MM.1S (cell line): Measurements from ENCODE around the gene IPP.
A peak's percentile ranks its signal among the peaks of the same experiment; 100 is the strongest.

Source experiments
- DNase-seq: peaks from one replicate; pipeline ENCODE4 v3.0.0-alpha.2; 2015
- H2AFZ ChIP-seq: fragments of 300-600 bp; sonication (generic); 2 replicates; pipeline ENCODE4 v1.6.0; 2016; ENCODE audit warnings: antibody characterized with exemption, low read length
- H3F3A ChIP-seq: fragments of 300-600 bp; sonication (generic); 2 replicates; pipeline ENCODE4 v1.6.1; 2016; ENCODE audit warnings: mild to moderate bottlenecking, antibody characterized with exemption, low read length, moderate library complexity, mixed read lengths; ENCODE audit not compliant: insufficient read depth
- H3K27ac ChIP-seq: fragments of 300-600 bp; sonication (generic); 2 replicates; pipeline ENCODE4 v1.5.1; 2016; ENCODE audit warnings: mild to moderate bottlenecking, low read length
- H3K27me3 ChIP-seq: fragments of 300-600 bp; sonication (generic); replicated peaks from 2 replicates; pipeline ENCODE4 v1.6.0; 2016; ENCODE audit warnings: low read length; ENCODE audit not compliant: insufficient read depth
- H3K36me3 ChIP-seq: fragments of 300-600 bp; sonication (generic); replicated peaks from 2 replicates; pipeline ENCODE4 v1.6.1; 2016; ENCODE audit warnings: mild to moderate bottlenecking, low read length, mixed read lengths; ENCODE audit not compliant: insufficient read depth
- H3K4me1 ChIP-seq: fragments of 300-600 bp; sonication (generic); 2 replicates; pipeline ENCODE4 v1.6.1; 2016; ENCODE audit warnings: low read length, mixed read lengths
- H3K4me2 ChIP-seq: fragments of 300-600 bp; sonication (generic); 2 replicates; pipeline ENCODE4 v1.6.0; 2016; ENCODE audit warnings: low read depth, low read length
- H3K4me3 ChIP-seq: fragments of 300-600 bp; sonication (generic); 2 replicates; pipeline ENCODE4 v1.5.1; 2016; ENCODE audit warnings: low read length, mixed read lengths
- H3K79me2 ChIP-seq: fragments of 300-600 bp; sonication (generic); 2 replicates; pipeline ENCODE4 v1.6.1; 2016; ENCODE audit warnings: mixed run types, low read length, mixed read lengths
- H3K9ac ChIP-seq: fragments of 300-600 bp; sonication (generic); 2 replicates; pipeline ENCODE4 v1.6.1; 2016; ENCODE audit warnings: low read length, mixed read lengths
- H3K9me2 ChIP-seq: fragments of 300-600 bp; sonication (generic); replicated peaks from 2 replicates; pipeline ENCODE4 v1.6.1; 2016; ENCODE audit warnings: mild to moderate bottlenecking, low read length, mixed read lengths; ENCODE audit not compliant: insufficient read depth
- H3K9me3 ChIP-seq: fragments of 300-600 bp; sonication (generic); replicated peaks from 2 replicates; pipeline ENCODE4 v1.6.1; 2016; ENCODE audit warnings: mild to moderate bottlenecking, low read length, mixed read lengths; ENCODE audit not compliant: insufficient read depth
- H4K20me1 ChIP-seq: fragments of 300-600 bp; sonication (generic); 2 replicates; pipeline ENCODE4 v1.6.1; 2016; ENCODE audit warnings: mild to moderate bottlenecking, low read length, moderate library complexity, mixed read lengths; ENCODE audit not compliant: insufficient read depth
- CTCF ChIP-seq: fragments of 300-600 bp; sonication (generic); IDR thresholded peaks from 2 replicates; pipeline ENCODE4 v1.5.1; 2016; ENCODE audit warnings: antibody characterized with exemption, low read length, mixed read lengths
- EZH2 ChIP-seq: fragments of 300-600 bp; sonication (generic); optimal IDR thresholded peaks from 2 replicates; pipeline ENCODE3; 2017; ENCODE audit warnings: low read depth, mild to moderate bottlenecking, antibody characterized with exemption, low read length, mixed read lengths
- EZH2phosphoT487 ChIP-seq: fragments of 300-600 bp; sonication (generic); IDR thresholded peaks from 2 replicates; pipeline ENCODE4 v1.6.1; 2018; ENCODE audit warnings: antibody characterized with exemption, low read length

IPP gene

DNA sequence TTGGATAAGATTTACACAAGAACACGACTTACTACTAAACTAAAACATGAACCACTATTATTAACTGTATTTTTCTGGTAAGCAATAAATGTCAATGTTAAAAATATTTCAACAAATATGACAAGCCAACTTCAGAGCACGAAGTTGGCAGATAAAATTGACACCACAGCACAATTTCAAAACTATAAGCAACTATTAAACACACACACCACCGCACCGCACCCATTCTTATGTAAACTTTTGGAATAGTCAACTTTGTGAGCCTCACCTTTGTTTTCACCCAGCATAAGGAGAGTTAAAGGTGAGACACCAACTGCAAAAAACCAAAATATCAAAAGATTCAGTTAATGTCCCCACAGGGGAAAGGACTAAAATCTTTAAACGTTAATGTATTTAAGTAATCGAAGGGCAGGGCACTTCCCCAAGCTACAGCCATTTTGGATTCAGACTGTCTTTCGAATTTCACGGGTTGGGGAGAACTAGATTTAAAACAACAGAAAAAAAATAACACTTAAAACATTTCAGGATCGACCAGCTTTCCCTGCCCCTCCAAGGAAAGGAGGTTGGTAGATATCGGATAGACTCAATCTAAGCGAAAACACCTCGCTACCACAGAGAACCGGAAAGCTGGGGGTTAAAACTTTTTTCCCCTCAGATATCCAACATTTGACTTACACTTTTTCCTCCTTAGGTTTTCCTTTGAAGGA, 65.0 kb downstream of the IPP start:
- no peaks in the 10 kb centered on the region for H3K36me3 ChIP-seq
- TF ChIP-seq CTCF (no peak), EZH2phosphoT487 (no peak), EZH2 (no peak)
- peak overlapping the region; percentile 98 for H2AFZ ChIP-seq

DNA sequence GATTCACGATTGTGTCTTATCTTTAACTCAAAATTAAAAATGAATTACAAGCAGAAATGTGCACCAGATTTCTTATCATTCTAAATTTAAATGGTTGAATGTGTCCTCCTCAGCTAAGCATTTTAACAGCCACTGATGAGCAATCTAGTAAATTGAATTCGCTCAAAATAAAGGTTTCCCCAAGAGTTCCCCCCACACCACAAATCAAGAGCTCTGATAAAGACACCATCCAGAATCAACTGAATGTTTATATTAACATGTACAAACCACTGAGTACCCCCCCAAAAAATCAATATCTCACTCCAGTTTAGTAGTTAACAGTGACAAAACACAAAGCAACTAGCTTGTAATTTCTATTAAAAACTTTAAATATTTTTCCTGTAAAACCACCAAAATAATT, 66.1 kb downstream of the IPP start:
- Histone ChIP-seq H3K9ac (peak overlapping the region; percentile 90; the same call in 1 of the 2 replicates), H2AFZ (no peak overlapping the region), H3K27me3 (no peaks in the 10 kb centered on the region), H3K9me3 (no peaks in the 10 kb centered on the region), H3K36me3 (no peaks in the 10 kb centered on the region), H3K9me2 (no peaks in the 10 kb centered on the region), H3K4me2 (peak overlapping the region; percentile 83), H3K27ac (no peak overlapping the region), H3K4me3 (peak overlapping the region; percentile 99; the same call in 1 of the 2 replicates), H3K79me2 (peaks cover 84% of the 10 kb centered on the region), H3K4me1 (peaks cover 5% of the 10 kb centered on the region; the same call in 1 of the 2 replicates), H4K20me1 (peaks cover 10% of the 10 kb centered on the region; the same call in 1 of the 2 replicates), H3F3A (peaks cover 13% of the 10 kb centered on the region)
- no peak for TF ChIP-seq EZH2phosphoT487
- no peak for TF ChIP-seq CTCF
- no peak for TF ChIP-seq EZH2
- DNase-seq, result no peak

More for the DNA sequence above, 65.0 kb downstream of the IPP start:
- peak overlapping the region; percentile 83 for H3K4me2 ChIP-seq
- H3K9ac ChIP-seq, result peak overlapping the region; percentile 90
- H3K9me3 ChIP-seq, result no peaks in the 10 kb centered on the region
- peak overlapping the region; percentile 91; the same call in 1 of the 2 replicates for H3K27ac ChIP-seq
- peaks cover 10% of the 10 kb centered on the region; the same call in 1 of the 2 replicates for H4K20me1 ChIP-seq
- peaks cover 84% of the 10 kb centered on the region for H3K79me2 ChIP-seq
- peaks cover 13% of the 10 kb centered on the region for H3F3A ChIP-seq
- H3K27me3 ChIP-seq, result no peaks in the 10 kb centered on the region
- 0 out of 2 replicates have a peak, but pooled peaks cover 3% of the 10 kb centered on the region for H3K4me1 ChIP-seq
- no peaks in the 10 kb centered on the region for H3K9me2 ChIP-seq
- peak; percentile 22 for DNase-seq
- H3K4me3 ChIP-seq, result peak overlapping the region; percentile 99

GRCh38 chr1:45682942-45683341, 67.5 kb downstream of the IPP start:
- no peaks in the 10 kb centered on the region for H3K27me3 ChIP-seq
- H3K4me3 ChIP-seq, result no peak overlapping the region
- H3K27ac ChIP-seq, result no peak overlapping the region
- H3K36me3 ChIP-seq, result no peaks in the 10 kb centered on the region
- H3K9me2 ChIP-seq, result no peaks in the 10 kb centered on the region
- peaks cover 20% of the 10 kb centered on the region for H4K20me1 ChIP-seq
- no peak overlapping the region for H3K9ac ChIP-seq
- TF ChIP-seq EZH2phosphoT487, result no peak
- TF ChIP-seq CTCF, result no peak
- no peak for TF ChIP-seq EZH2
- DNase-seq, result no peak
- peaks cover 9% of the 10 kb centered on the region; the same call in 1 of the 2 replicates for H3K4me1 ChIP-seq
- no peak overlapping the region for H2AFZ ChIP-seq
- H3K9me3 ChIP-seq, result no peaks in the 10 kb centered on the region
- H3F3A ChIP-seq, result peaks cover 13% of the 10 kb centered on the region
- no peak overlapping the region for H3K4me2 ChIP-seq
- peaks cover 84% of the 10 kb centered on the region for H3K79me2 ChIP-seq
